Cerebellar nuclear complex (tissue), 1 donor: ENCODE results near the gene RRP12.
"Not testable (repeated sequence)": the region's sequence is repeated elsewhere in the genome, so short reads cannot be mapped to it uniquely, and the experiment has no call there.

ENCODE experiments used
- DNase-seq, 2 experiments: peaks; one replicate each; lab custom pipeline; 2025; lab: John Stamatoyannopoulos, UW

RRP12 gene, protein sequence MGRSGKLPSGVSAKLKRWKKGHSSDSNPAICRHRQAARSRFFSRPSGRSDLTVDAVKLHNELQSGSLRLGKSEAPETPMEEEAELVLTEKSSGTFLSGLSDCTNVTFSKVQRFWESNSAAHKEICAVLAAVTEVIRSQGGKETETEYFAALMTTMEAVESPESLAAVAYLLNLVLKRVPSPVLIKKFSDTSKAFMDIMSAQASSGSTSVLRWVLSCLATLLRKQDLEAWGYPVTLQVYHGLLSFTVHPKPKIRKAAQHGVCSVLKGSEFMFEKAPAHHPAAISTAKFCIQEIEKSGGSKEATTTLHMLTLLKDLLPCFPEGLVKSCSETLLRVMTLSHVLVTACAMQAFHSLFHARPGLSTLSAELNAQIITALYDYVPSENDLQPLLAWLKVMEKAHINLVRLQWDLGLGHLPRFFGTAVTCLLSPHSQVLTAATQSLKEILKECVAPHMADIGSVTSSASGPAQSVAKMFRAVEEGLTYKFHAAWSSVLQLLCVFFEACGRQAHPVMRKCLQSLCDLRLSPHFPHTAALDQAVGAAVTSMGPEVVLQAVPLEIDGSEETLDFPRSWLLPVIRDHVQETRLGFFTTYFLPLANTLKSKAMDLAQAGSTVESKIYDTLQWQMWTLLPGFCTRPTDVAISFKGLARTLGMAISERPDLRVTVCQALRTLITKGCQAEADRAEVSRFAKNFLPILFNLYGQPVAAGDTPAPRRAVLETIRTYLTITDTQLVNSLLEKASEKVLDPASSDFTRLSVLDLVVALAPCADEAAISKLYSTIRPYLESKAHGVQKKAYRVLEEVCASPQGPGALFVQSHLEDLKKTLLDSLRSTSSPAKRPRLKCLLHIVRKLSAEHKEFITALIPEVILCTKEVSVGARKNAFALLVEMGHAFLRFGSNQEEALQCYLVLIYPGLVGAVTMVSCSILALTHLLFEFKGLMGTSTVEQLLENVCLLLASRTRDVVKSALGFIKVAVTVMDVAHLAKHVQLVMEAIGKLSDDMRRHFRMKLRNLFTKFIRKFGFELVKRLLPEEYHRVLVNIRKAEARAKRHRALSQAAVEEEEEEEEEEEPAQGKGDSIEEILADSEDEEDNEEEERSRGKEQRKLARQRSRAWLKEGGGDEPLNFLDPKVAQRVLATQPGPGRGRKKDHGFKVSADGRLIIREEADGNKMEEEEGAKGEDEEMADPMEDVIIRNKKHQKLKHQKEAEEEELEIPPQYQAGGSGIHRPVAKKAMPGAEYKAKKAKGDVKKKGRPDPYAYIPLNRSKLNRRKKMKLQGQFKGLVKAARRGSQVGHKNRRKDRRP (N-terminal part only)

GRCh38 chr10:97400665-97401454 is at the start of gene RRP12:
RRP12 (minus strand) TSS chr10:97401340; CDS start chr10:97401231, 109 bp downstream.
- DNase-seq = peak; percentile 84 to 95

DNA sequence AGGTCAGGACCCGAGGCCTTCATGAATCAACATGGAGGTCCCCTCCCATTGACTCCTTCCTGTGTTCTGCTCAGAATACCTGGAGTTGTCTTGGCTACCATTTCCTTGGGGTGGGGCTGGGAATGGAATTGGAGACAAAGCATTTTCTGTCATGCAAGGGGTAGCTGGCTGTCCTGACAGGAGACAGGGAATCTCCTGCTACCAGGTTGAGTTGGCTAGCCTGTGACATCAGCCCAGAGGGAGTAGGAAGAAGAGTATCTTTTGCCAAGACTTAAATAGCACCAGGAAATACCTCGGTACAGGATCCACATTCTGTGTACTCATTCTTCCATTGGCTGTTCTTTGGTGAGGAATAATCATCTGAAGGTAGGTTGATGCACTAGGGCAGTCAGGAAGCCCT is 49.7 kb upstream of the RRP12 start:
- DNase-seq = no peak

GRCh38 chr10:97445722-97446639 is 44.8 kb upstream of the RRP12 start, which contains the start of the genes EXOSC1 and ZDHHC16:
EXOSC1 (minus strand) TSS chr10:97446006; CDS start chr10:97445985, 21 bp downstream.
ZDHHC16 (plus strand) TSS chr10:97446175; CDS start chr10:97451676, 5,501 bp downstream.
- DNase-seq = peak; percentile 75 to 91

DNA sequence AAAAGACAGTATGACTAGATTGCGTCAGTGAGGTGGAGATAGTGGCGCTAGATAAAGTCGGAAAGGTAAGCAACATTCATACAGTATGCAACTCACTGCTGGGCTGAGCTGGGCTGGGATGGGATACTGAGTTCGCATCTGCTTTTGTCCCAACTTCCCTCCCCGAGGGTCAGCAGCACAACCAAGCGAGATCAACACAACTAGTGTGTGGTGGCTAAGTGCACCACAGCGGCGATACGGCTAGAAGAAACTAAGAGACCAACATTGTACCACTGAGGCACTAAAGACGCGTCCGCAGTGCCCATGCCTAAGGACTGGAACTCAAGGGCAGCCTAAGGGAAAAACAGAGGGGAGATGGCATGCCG is 44.2 kb upstream of the RRP12 start:
- no peak for DNase-seq

- DNase-seq = no peak
Measured at GRCh38 chr10:97444212-97444611, 43.1 kb upstream of the RRP12 start.

DNA sequence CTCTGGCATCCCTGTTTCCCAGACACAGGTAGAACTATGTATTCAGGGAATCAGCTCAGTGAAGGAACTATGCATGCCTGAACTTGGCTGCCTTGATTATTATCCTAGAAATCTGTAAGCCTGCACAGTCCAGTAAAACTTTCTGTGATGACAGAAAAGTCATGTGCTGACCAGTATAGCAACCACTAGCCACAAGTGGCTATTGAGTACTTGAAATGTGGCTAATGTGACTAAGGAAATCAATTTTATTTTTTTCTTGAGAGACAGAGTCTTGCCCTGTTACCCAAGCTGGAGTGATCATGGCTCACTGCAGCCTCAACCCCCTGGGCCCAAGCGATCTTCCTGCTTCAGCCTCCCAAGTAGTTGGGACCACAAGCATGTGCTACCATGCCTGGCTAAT is 41.1 kb upstream of the RRP12 start:
- DNase-seq = no peak

GRCh38 chr10:97435211-97435610 is 34.1 kb upstream of the RRP12 start:
- no peak for DNase-seq

DNA sequence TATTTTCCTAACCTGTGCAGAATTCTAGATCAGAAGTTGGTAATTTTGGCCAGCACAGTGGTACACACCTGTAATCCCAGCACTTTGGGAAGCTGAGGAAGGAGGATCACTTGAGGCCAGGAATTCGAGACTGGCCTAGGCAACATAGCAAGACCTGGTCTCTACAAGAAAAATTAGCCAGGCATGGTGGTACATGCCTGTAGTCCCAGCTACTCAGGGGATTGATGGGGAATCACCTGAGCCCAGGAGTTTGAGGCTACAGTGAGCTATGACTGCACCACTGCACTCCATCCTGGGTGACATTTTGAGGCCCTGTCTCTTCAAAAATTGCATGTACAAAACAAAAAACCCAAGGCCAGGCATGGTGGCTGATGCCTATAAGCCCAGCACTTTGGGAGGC is 33.4 kb upstream of the RRP12 start:
- DNase-seq = no peak

- no peak for DNase-seq
Measured at GRCh38 chr10:97434055-97434454, 32.9 kb upstream of the RRP12 start.

- DNase-seq = no peak
Measured at GRCh38 chr10:97428572-97428981, 27.4 kb upstream of the RRP12 start.

- DNase-seq = no peak
Measured at GRCh38 chr10:97427571-97428179, 26.5 kb upstream of the RRP12 start.

GRCh38 chr10:97426776-97427570 is 25.8 kb upstream of the RRP12 start:
- no peak for DNase-seq

DNA sequence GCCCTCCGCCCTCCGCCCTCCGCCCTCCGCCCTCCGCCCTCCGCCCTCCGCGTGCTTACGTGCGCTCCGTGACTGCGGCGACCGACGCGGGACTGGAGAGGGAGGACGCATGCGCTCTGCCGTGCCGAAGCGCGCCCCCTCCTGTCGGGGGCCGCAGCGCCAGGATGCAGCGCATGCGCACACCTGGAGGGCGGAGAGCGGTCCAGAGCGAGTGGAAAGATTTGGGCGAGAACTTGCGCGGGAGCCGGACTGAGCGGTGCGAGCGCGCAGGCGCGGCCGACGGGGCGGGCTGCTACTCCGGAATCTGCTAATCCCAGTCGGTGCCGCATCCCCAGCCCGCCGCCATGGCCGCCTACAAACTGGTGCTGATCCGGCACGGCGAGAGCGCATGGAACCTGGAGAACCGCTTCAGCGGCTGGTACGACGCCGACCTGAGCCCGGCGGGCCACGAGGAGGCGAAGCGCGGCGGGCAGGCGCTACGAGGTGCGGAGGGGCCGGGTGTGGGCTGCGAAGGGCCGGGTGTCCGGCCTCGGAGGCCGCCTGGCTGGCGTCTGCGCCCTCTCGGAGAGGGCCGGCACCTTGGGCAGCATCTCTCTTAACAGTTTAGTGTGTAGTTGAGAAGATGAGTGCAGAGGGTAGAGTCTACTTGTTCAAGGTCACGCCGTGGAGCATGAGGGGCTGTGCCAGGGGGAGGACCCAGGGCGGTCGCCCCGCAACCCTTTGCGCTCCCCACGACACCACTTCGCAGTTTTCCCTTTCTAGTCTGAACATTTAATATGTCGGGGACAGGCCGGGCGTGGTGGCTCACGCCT is 25.0 kb upstream of the RRP12 start, which contains the start of gene PGAM1:
PGAM1 (plus strand) TSS at position 228 of the 812 bp plus-strand sequence; CDS start at position 345, 117 bp downstream.
- DNase-seq = peak; percentile 43 to 54

DNA sequence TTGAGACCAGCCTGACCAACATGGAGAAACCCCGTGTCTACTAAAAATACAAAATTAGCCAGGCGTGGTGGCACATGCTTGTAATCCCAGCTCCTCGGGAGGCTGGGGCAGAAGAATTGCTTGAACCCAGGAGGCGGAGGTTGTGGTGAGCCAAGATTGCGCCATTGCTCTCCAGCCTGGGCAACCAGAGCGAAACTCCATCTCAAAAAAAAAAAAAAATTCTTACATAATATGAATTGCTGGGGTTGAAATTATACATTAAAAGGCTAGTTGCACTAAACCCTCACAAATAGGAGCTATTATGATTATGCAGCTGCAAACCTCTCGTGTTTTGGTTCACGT is 22.6 kb upstream of the RRP12 start:
- not testable (repeated sequence) for DNase-seq

- no peak for DNase-seq
Measured at GRCh38 chr10:97416565-97416964, 15.4 kb upstream of the RRP12 start.

DNA sequence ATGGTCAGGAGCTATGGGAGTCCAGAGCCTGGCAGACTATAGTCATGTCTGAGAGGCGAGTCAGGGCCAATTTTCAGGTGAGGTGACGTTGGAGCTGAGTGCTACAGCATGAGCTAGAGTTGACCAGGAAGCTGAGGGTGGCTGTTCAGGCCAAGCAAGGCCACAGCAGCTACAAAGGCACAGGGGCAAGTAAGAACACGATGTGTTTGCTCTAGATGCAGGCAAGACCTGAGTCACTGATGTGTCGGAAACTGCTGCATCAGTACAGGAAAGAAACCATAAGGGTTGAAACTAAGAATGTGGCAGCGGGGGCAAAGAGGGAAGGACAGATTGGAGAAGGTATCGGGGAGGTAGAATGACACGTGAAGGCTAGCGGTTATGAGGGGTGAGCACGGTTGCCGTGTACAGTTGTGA is 11.8 kb upstream of the RRP12 start:
- no peak for DNase-seq

GRCh38 chr10:97411406-97411805 is 10.3 kb upstream of the RRP12 start:
- DNase-seq = no peak

GRCh38 chr10:97408496-97408992 is 7.4 kb upstream of the RRP12 start:
- DNase-seq = no peak
